Activated CD8-positive, alpha-beta memory T cell treated with anti-CD3 and anti-CD28 coated beads, Interleukin-2, amount 50 U/mL, for 24 hours (primary cell): ENCODE results near the gene PLCH2.
"Not testable (repeated sequence)": the region's sequence is repeated elsewhere in the genome, so short reads cannot be mapped to it uniquely, and the experiment has no call there.

Source experiments
- DNase-seq: peaks from one replicate; pipeline ENCODE4 v3.0.0-alpha.2; 2020; ENCODE audit errors: extremely low read depth

PLCH2 gene

GRCh38 chr1:2443277-2444137, 32.6 kb upstream of the PLCH2 start:
- DNase-seq: no peak

GRCh38 chr1:2444138-2444591, 31.9 kb upstream of the PLCH2 start:
- no peak for DNase-seq

GRCh38 chr1:2445162-2445822, 30.8 kb upstream of the PLCH2 start:
- no peak for DNase-seq

GRCh38 chr1:2445823-2446215, 30.3 kb upstream of the PLCH2 start:
- DNase-seq: no peak

- DNase-seq: no peak
Measured at GRCh38 chr1:2446394-2446793, 29.7 kb upstream of the PLCH2 start.

- no peak for DNase-seq
Measured at GRCh38 chr1:2446861-2447260, 29.2 kb upstream of the PLCH2 start.

GRCh38 chr1:2447276-2448097, 28.6 kb upstream of the PLCH2 start:
- no peak for DNase-seq

- DNase-seq: no peak
Measured at GRCh38 chr1:2448098-2448445, 28.0 kb upstream of the PLCH2 start.

GRCh38 chr1:2449636-2450454, 26.2 kb upstream of the PLCH2 start:
- no peak for DNase-seq

GRCh38 chr1:2451741-2452140, 24.3 kb upstream of the PLCH2 start:
- DNase-seq: no peak

- no peak for DNase-seq
Measured at GRCh38 chr1:2452201-2452931, 23.7 kb upstream of the PLCH2 start.

GRCh38 chr1:2452932-2453315, 23.2 kb upstream of the PLCH2 start:
- no peak for DNase-seq

- DNase-seq: no peak
Measured at GRCh38 chr1:2454227-2454626, 21.9 kb upstream of the PLCH2 start.

- no peak for DNase-seq
Measured at GRCh38 chr1:2455757-2456156, 20.3 kb upstream of the PLCH2 start.

- no peak for DNase-seq
Measured at GRCh38 chr1:2457444-2457843, 18.6 kb upstream of the PLCH2 start.

GRCh38 chr1:2458687-2459086, 17.4 kb upstream of the PLCH2 start:
- no peak for DNase-seq

- DNase-seq: not testable (repeated sequence)
Measured at GRCh38 chr1:2459102-2459753, 16.9 kb upstream of the PLCH2 start.

GRCh38 chr1:2459757-2460156, 16.3 kb upstream of the PLCH2 start:
- no peak for DNase-seq

GRCh38 chr1:2460203-2460602, 15.9 kb upstream of the PLCH2 start:
- no peak for DNase-seq

- no peak for DNase-seq
Measured at GRCh38 chr1:2460996-2461751, 14.9 kb upstream of the PLCH2 start.
